ENCODE results near the gene CCDC177.

Gene CCDC177

DNA sequence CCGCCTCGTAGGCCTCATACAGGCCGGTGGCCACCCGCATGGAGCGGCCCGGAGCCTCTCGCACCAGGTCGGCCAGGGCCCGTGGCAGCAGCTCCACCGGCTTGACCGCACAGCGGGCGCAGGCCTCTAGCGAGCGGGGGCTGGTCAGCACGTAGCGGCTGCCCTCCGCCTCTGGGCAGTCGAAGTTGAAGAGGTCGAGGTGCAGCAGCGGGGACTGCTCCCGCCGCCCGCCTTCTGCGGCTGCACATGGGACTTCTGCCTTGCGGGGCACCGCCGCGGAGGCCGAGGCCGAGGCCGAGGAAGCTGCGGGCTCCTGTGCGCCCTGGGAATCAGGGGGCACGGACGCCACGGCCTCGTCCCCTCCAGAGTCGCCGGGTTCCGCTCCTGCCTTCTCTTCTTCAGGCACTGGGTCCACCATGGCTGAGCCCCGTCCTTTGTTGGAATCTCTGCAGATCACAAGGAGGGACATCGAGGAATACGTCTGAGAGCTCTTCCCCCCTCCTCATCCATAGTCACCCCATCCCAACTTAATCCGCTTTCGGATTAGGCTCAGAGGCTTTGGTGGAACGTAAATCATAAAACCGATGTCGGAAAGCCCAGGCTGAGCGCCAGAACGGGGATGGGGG, 1.4 kb downstream of the CCDC177 start:
- H3K4me3 ChIP-seq (ENCODE audit: insufficient read depth, low read length, poor library complexity, severe bottlenecking): no peak overlapping the region
- no peak overlapping the region for H2AFZ ChIP-seq (ENCODE audit: low read depth, low read length, severe bottlenecking)
- H3K36me3 ChIP-seq (ENCODE audit: low read length): no peaks in the 10 kb centered on the region
- H3K79me2 ChIP-seq (ENCODE audit: insufficient read depth, low read length): no peaks in the 10 kb centered on the region
- H3K9ac ChIP-seq (ENCODE audit: low read length): no peak overlapping the region
- TF ChIP-seq, protein P1, sequence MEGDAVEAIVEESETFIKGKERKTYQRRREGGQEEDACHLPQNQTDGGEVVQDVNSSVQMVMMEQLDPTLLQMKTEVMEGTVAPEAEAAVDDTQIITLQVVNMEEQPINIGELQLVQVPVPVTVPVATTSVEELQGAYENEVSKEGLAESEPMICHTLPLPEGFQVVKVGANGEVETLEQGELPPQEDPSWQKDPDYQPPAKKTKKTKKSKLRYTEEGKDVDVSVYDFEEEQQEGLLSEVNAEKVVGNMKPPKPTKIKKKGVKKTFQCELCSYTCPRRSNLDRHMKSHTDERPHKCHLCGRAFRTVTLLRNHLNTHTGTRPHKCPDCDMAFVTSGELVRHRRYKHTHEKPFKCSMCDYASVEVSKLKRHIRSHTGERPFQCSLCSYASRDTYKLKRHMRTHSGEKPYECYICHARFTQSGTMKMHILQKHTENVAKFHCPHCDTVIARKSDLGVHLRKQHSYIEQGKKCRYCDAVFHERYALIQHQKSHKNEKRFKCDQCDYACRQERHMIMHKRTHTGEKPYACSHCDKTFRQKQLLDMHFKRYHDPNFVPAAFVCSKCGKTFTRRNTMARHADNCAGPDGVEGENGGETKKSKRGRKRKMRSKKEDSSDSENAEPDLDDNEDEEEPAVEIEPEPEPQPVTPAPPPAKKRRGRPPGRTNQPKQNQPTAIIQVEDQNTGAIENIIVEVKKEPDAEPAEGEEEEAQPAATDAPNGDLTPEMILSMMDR (IDR thresholded peaks at IDR 0.05; ENCODE audit: insufficient read depth, low read length, poor library complexity, severe bottlenecking): no peak
- TF ChIP-seq EZH2phosphoT487 (conservative IDR thresholded peaks at IDR 0.05; ENCODE audit: low read length): no peak
- H3K9me3 ChIP-seq (ENCODE audit: insufficient read depth, low read length): no peaks in the 10 kb centered on the region
- H4K20me1 ChIP-seq (ENCODE audit: low read depth, low read length): no peaks in the 10 kb centered on the region
- H3K27me3 ChIP-seq (ENCODE audit: low read length): no peaks in the 10 kb centered on the region
- H3K4me2 ChIP-seq (ENCODE audit: low read depth, low read length, poor library complexity, severe bottlenecking): no peak overlapping the region
- no peaks in the 10 kb centered on the region for H3F3A ChIP-seq (ENCODE audit: insufficient read depth)
- H3K27ac ChIP-seq (ENCODE audit: low read depth, low read length): no peak overlapping the region
- no peaks in the 10 kb centered on the region for H3K9me2 ChIP-seq (replicated peaks; ENCODE audit: insufficient read depth, low read length)

DNA sequence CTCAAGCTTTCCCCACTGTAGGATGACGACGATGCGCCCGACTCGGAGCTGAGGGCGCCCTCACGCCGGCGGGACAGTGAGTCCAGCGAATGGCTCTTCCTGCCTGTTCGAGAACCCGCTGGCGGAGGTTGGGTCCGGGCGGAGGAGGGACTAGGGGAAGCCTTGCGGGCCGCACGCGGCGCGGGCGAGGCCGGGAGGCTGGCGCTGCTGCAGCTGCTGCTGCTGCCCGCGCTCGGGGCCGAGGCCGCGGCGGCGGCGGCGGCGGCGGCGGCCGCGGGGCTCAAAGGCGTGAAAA, 1.9 kb downstream of the CCDC177 start:
- no peak for TF ChIP-seq EZH2phosphoT487 (conservative IDR thresholded peaks at IDR 0.05; ENCODE audit: low read length)
- TF ChIP-seq, protein P1 (IDR thresholded peaks at IDR 0.05; ENCODE audit: insufficient read depth, low read length, poor library complexity, severe bottlenecking): no peak
- Histone ChIP-seq H3K4me2 (ENCODE audit: low read depth, low read length, poor library complexity, severe bottlenecking) (no peak overlapping the region), H3K27ac (ENCODE audit: low read depth, low read length) (no peak overlapping the region), H3K9me2 (replicated peaks; ENCODE audit: insufficient read depth, low read length) (no peaks in the 10 kb centered on the region), H3K27me3 (ENCODE audit: low read length) (no peaks in the 10 kb centered on the region), H2AFZ (ENCODE audit: low read depth, low read length, severe bottlenecking) (no peak overlapping the region), H3K9me3 (ENCODE audit: insufficient read depth, low read length) (no peaks in the 10 kb centered on the region), H3K36me3 (ENCODE audit: low read length) (no peaks in the 10 kb centered on the region), H3K79me2 (ENCODE audit: insufficient read depth, low read length) (no peaks in the 10 kb centered on the region), H3K9ac (ENCODE audit: low read length) (no peak overlapping the region), H3K4me3 (ENCODE audit: insufficient read depth, low read length, poor library complexity, severe bottlenecking) (no peak overlapping the region), H3F3A (ENCODE audit: insufficient read depth) (no peaks in the 10 kb centered on the region), H4K20me1 (ENCODE audit: low read depth, low read length) (no peaks in the 10 kb centered on the region)

DNA sequence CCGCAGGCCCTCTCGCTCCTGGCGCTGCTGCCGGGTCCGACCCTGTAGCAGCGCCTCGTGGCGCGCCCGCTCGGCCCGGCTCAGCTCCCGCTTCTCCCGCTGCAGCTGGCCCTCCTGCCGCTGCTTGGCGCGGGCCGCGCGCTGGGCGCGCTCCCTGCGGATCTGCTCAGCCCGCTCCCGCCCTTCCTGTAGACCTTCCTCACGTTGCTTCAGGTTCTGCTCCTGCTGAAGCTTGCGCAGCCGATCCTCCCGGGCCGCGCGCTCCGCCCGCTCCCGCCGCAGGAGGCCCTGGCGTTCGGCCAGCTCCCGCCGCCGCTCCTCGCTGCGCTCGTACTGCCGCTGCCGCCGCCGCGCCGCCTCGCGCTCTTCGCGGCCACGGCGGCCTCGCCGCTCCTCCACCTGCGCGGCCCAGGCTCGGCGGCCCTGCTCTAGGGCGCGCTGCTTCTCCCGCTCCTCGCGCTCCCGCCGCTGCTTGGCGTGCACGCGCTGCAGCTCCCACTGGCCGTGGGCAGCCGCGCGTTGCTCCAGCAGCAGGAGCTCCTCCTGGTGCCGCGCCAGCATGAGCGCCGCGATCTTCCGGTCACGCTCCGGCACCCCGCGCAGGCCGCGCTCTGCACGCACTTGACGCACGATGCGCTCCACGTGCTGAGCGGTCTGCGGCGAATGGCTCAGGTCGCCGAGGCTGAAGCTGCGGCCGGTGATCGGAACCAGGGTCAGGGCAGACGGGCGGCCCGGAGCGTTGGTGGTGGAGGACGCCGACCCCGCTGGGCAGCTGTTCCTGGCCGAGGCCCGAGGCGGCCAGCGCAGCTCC, 2.4 kb downstream of the CCDC177 start:
- H3K36me3 ChIP-seq (ENCODE audit: low read length): no peaks in the 10 kb centered on the region
- no peak overlapping the region for H2AFZ ChIP-seq (ENCODE audit: low read depth, low read length, severe bottlenecking)
- no peak for TF ChIP-seq EZH2phosphoT487 (conservative IDR thresholded peaks at IDR 0.05; ENCODE audit: low read length)
- TF ChIP-seq, protein P1 (IDR thresholded peaks at IDR 0.05; ENCODE audit: insufficient read depth, low read length, poor library complexity, severe bottlenecking): no peak
- no peak overlapping the region for H3K4me2 ChIP-seq (ENCODE audit: low read depth, low read length, poor library complexity, severe bottlenecking)
- no peak overlapping the region for H3K4me3 ChIP-seq (ENCODE audit: insufficient read depth, low read length, poor library complexity, severe bottlenecking)
- no peaks in the 10 kb centered on the region for H4K20me1 ChIP-seq (ENCODE audit: low read depth, low read length)
- no peaks in the 10 kb centered on the region for H3K9me2 ChIP-seq (replicated peaks; ENCODE audit: insufficient read depth, low read length)
- no peaks in the 10 kb centered on the region for H3K27me3 ChIP-seq (ENCODE audit: low read length)
- H3K9ac ChIP-seq (ENCODE audit: low read length): no peak overlapping the region
- no peak overlapping the region for H3K27ac ChIP-seq (ENCODE audit: low read depth, low read length)
- no peaks in the 10 kb centered on the region for H3F3A ChIP-seq (ENCODE audit: insufficient read depth)
- H3K9me3 ChIP-seq (ENCODE audit: insufficient read depth, low read length): no peaks in the 10 kb centered on the region
- H3K79me2 ChIP-seq (ENCODE audit: insufficient read depth, low read length): no peaks in the 10 kb centered on the region

All from SU-DHL-6 (cell line).